Caco-2 (cell line): ENCODE data around the gene ELP4. TPM values are rescaled to one million over a fixed set of nuclear protein-coding genes. Genes with fewer than 3 reads are reported as not detected.

Experiments
- BruUV-seq: library from RNA; stranded (reverse); fragments of 400-500 nt; replicated peaks from 2 replicates; lab custom pipeline; 2021; lab: Mats Ljungman, UMichigan
- CTCF ChIA-PET: fragments of 300-600 bp; sonication (Branson Sonifier 250); formaldehyde crosslinking; loops from one replicate; lab custom pipeline; 2022; ENCODE audit warnings: antibody characterized with exemption; lab: Charles Lee
- POLR2A ChIA-PET: fragments of 300-600 bp; sonication (Branson Sonifier 250); formaldehyde crosslinking; loops from one replicate; lab custom pipeline; 2022; ENCODE audit warnings: antibody characterized with exemption; lab: Charles Lee
- DNase-seq, 2 experiments: peaks; one replicate each; pipeline versions ENCODE4 v3.0.0 to v3.0.0-alpha.2; 2020 to 2022
- H3K27me3 ChIP-seq: replicated peaks from 2 replicates; pipeline ENCODE4 v1.6.0; 2011; ENCODE audit warnings: low read length; ENCODE audit not compliant: control insufficient read depth, insufficient read depth
- H3K36me3 ChIP-seq: 2 replicates; pipeline ENCODE4 v1.5.1; 2011; ENCODE audit warnings: low read length; ENCODE audit not compliant: control insufficient read depth, insufficient read depth
- H3K4me1 ChIP-seq: fragments of 250-450 bp; sonication (Bioruptor Pico); 2 replicates; pipeline ENCODE4 v1.5.1; 2020; ENCODE audit warnings: mild to moderate bottlenecking
- H3K4me3 ChIP-seq: 2 replicates; pipeline ENCODE4 v1.5.1; 2011; ENCODE audit warnings: low read depth, mild to moderate bottlenecking, control low read depth, low read length
- H3K9me3 ChIP-seq: fragments of 250-450 bp; sonication (Bioruptor Pico); 2 replicates; pipeline ENCODE4 v1.5.1; 2020; ENCODE audit warnings: mild to moderate bottlenecking, moderate library complexity
- H3K27ac Mint-ChIP-seq: one replicate; pipeline ENCODE4 v1.8.0; 2022; ENCODE audit warnings: mixed read lengths; ENCODE audit not compliant: unreplicated experiment
- H3K27me3 Mint-ChIP-seq: one replicate; pipeline ENCODE4 v1.8.0; 2022; ENCODE audit warnings: mixed read lengths; ENCODE audit not compliant: insufficient read depth, unreplicated experiment
- H3K36me3 Mint-ChIP-seq: one replicate; pipeline ENCODE4 v1.8.0; 2022; ENCODE audit warnings: mild to moderate bottlenecking, mixed read lengths; ENCODE audit not compliant: insufficient read depth, unreplicated experiment
- H3K4me1 Mint-ChIP-seq: one replicate; pipeline ENCODE4 v1.8.0; 2022; ENCODE audit warnings: low read depth, mixed read lengths; ENCODE audit not compliant: unreplicated experiment
- H3K4me3 Mint-ChIP-seq: one replicate; pipeline ENCODE4 v1.8.0; 2022; ENCODE audit warnings: mild to moderate bottlenecking, moderate library complexity, mixed read lengths; ENCODE audit not compliant: unreplicated experiment
- H3K9me3 Mint-ChIP-seq: one replicate; pipeline ENCODE4 v1.8.0; 2022; ENCODE audit warnings: mixed read lengths; ENCODE audit not compliant: unreplicated experiment
- intact Hi-C: fragments of 100-400 bp; cut with micrococcal nuclease; formaldehyde crosslinking; loops from one replicate; pipeline ENCODE4 v1.10.0; 2022; ENCODE audit not compliant: unreplicated experiment
- total RNA-seq: library from RNA; stranded (reverse); gene quantifications from 2 replicates; pipeline ENCODE4 v1.2.3, GENCODE V29; 2022
- TF ChIP-seq, protein P1 (sequence below), 2 experiments: fragments of 200-600 bp in 1 of 2; IDR thresholded peaks; 1 replicate in 1 of 2; 2 replicates in 1 of 2; pipeline versions ENCODE4 v1.5.1 to v1.8.0; 2011 to 2022; ENCODE audit warnings: antibody characterized with exemption in 1 of 2, control low read depth in 1 of 2, inconsistent platforms in 1 of 2, low read depth in 1 of 2, low read length in 1 of 2, mild to moderate bottlenecking in 1 of 2, moderate library complexity in 1 of 2; ENCODE audit not compliant: insufficient read depth in 1 of 2, severe bottlenecking in 1 of 2, unreplicated experiment in 1 of 2

The ELP4 gene
- total RNA-seq, 1 experiment from 2014 or later: 18.8 TPM

DNA sequence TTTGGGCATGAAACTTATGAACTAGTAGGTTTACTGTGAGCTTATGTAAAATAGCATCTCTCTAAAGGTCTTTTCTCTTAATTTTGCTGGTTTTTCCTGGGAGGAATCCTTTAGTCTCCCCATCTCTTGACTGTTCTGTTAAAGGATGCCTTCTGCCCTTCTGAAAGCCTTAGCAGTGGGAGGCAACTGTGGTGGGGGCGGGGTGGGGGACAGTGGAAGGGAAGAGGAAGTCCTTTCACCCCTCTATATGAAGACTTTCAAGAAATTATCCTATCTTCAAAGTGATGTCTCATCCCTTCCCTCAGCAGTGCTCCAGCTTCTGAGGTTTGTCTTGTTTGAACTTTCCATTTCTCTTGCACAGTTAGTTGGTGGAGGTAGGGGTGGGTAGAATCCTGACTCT is 73.1 kb downstream of the ELP4 start:
- Histone ChIP-seq H3K36me3 (no peaks in the 10 kb centered on the region), H3K9me3 (no peaks in the 10 kb centered on the region), H3K27me3 (no peaks in the 10 kb centered on the region), H3K4me3 (no peak overlapping the region), H3K4me1 (no peaks in the 10 kb centered on the region)
- H3K9me3 Mint-ChIP-seq: no peaks in the 10 kb centered on the region
- TF ChIP-seq, protein P1, sequence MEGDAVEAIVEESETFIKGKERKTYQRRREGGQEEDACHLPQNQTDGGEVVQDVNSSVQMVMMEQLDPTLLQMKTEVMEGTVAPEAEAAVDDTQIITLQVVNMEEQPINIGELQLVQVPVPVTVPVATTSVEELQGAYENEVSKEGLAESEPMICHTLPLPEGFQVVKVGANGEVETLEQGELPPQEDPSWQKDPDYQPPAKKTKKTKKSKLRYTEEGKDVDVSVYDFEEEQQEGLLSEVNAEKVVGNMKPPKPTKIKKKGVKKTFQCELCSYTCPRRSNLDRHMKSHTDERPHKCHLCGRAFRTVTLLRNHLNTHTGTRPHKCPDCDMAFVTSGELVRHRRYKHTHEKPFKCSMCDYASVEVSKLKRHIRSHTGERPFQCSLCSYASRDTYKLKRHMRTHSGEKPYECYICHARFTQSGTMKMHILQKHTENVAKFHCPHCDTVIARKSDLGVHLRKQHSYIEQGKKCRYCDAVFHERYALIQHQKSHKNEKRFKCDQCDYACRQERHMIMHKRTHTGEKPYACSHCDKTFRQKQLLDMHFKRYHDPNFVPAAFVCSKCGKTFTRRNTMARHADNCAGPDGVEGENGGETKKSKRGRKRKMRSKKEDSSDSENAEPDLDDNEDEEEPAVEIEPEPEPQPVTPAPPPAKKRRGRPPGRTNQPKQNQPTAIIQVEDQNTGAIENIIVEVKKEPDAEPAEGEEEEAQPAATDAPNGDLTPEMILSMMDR (IDR thresholded peaks at IDR 0.05; ENCODE audit: insufficient read depth in 1 of 2, low read depth in 1 of 2, low read length in 1 of 2, severe bottlenecking in 1 of 2, unreplicated experiment in 1 of 2): no peak
- no peaks in the 10 kb centered on the region for H3K4me1 Mint-ChIP-seq
- no TSS peak for BruUV-seq
- intact Hi-C loops: no loop called here
- ChIA-PET CTCF (no interaction called here), POLR2A (no interaction called here)
- no peaks in the 10 kb centered on the region for H3K36me3 Mint-ChIP-seq
- DNase-seq: no peak
- no peaks in the 10 kb centered on the region for H3K27me3 Mint-ChIP-seq
- no peak overlapping the region for H3K27ac Mint-ChIP-seq
- no peak overlapping the region for H3K4me3 Mint-ChIP-seq

DNA sequence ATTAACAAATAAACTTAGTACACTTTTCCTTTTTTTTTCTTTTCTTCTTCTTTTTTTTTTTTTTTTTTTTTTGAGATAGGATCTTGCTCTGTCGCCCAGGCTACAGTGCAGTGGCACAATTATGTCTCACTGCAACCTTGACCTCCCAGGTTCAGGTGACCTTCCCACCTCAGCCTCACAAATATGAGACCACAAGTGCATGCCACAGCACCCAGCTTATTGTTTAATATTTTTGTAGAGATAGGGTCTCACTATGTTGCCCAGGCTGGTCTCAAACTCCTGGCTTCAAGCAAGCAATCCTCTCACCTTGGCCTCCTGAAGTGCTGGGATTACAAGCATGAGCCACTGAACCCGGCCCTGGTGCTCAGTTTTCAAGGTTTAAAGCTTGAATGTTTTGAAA is 88.9 kb downstream of the ELP4 start:
- H3K4me1 ChIP-seq: no peaks in the 10 kb centered on the region
- CTCF ChIA-PET: no interaction called here
- H3K4me3 ChIP-seq: no peak overlapping the region
- Mint-ChIP-seq H3K36me3 (no peaks in the 10 kb centered on the region), H3K4me1 (no peaks in the 10 kb centered on the region), H3K4me3 (no peak overlapping the region), H3K27ac (no peak overlapping the region), H3K9me3 (no peaks in the 10 kb centered on the region), H3K27me3 (no peaks in the 10 kb centered on the region)
- H3K36me3 ChIP-seq: no peaks in the 10 kb centered on the region
- no peak for DNase-seq
- no peaks in the 10 kb centered on the region for H3K27me3 ChIP-seq
- TF ChIP-seq, protein P1 (IDR thresholded peaks at IDR 0.05; ENCODE audit: insufficient read depth in 1 of 2, low read depth in 1 of 2, low read length in 1 of 2, severe bottlenecking in 1 of 2, unreplicated experiment in 1 of 2): no peak
- H3K9me3 ChIP-seq: no peaks in the 10 kb centered on the region
- no TSS peak for BruUV-seq
- POLR2A ChIA-PET: no interaction called here
- intact Hi-C loops: no loop called here

DNA sequence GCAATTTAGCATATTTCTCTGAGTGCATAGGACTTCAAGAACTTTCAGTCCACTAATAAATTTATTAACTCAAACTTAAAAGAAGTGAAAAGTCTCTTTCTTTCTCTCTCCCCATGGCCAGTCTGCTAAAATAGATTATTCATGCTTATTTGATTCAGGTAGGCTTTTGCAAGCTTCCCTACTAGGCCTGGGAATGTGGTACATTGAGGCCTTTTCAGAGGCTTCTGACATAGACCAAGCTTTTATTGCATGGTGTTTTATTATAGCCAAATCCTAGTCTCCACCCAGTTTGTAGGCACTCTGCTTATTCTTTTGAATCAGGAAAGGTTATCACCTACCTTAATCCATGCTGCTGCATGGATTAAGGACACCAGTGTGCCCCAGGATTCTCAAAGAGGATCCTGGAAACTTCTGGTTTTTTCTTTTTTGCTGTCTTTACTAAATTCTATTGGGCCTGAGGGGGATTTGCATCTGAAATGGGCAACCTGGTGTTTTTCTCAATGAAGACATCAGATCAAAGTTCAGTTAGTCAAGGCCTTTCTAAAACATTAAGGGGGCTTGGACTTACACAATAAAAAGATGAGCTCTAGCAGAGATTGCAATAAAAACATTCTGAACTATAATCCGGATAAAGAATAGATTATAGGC is 92.2 kb downstream of the ELP4 start:
- CTCF ChIA-PET: no interaction called here
- H3K9me3 Mint-ChIP-seq: no peaks in the 10 kb centered on the region
- intact Hi-C loops: no loop called here

More for the DNA sequence above, 92.2 kb downstream of the ELP4 start:
- H3K36me3 ChIP-seq: no peaks in the 10 kb centered on the region
- no peaks in the 10 kb centered on the region for H3K4me1 ChIP-seq
- no peaks in the 10 kb centered on the region for H3K27me3 ChIP-seq
- no peaks in the 10 kb centered on the region for H3K4me1 Mint-ChIP-seq
- BruUV-seq: no TSS peak
- TF ChIP-seq, protein P1 (IDR thresholded peaks at IDR 0.05; ENCODE audit: insufficient read depth in 1 of 2, low read depth in 1 of 2, low read length in 1 of 2, severe bottlenecking in 1 of 2, unreplicated experiment in 1 of 2): no peak
- no peak overlapping the region for H3K4me3 ChIP-seq
- DNase-seq: no peak
- no peaks in the 10 kb centered on the region for H3K27me3 Mint-ChIP-seq
- H3K4me3 Mint-ChIP-seq: no peak overlapping the region
- no peaks in the 10 kb centered on the region for H3K9me3 ChIP-seq
- POLR2A ChIA-PET: interaction anchor here (0.6 kb wide), 1 partner anchor 497 kb away, joined by 4 read pairs; no protein-coding TSS in a partner anchor
- no peaks in the 10 kb centered on the region for H3K36me3 Mint-ChIP-seq
- no peak overlapping the region for H3K27ac Mint-ChIP-seq
